Endodermal cell (in vitro differentiated cells): ENCODE results near the gene NOS1. TPM values are rescaled to one million over a fixed set of nuclear protein-coding genes. Genes with fewer than 3 reads are reported as not detected.
"Not testable (repeated sequence)": the region's sequence is repeated elsewhere in the genome, so short reads cannot be mapped to it uniquely, and the experiment has no call there.

Experiments
- DNase-seq: peaks from one replicate; pipeline ENCODE4 v3.0.0-alpha.2; 2017
- H3K27ac ChIP-seq: 2 replicates; pipeline ENCODE4 v1.5.1; 2013; ENCODE audit warnings: mild to moderate bottlenecking, low read depth, low read length, moderate library complexity
- H3K27me3 ChIP-seq: 2 replicates; pipeline ENCODE4 v1.6.1; 2013; ENCODE audit warnings: mild to moderate bottlenecking, low read length, moderate library complexity; ENCODE audit not compliant: insufficient read depth, control insufficient read depth, poor library complexity, severe bottlenecking
- H3K36me3 ChIP-seq: 2 replicates; pipeline ENCODE4 v1.7.0; 2013; ENCODE audit warnings: mild to moderate bottlenecking, low read length, moderate library complexity; ENCODE audit not compliant: control insufficient read depth, insufficient read depth
- H3K4me1 ChIP-seq: one replicate; pipeline ENCODE4 v1.7.0; 2013; ENCODE audit warnings: low read length; ENCODE audit not compliant: control insufficient read depth, insufficient read depth
- H3K4me3 ChIP-seq: 2 replicates; pipeline ENCODE4 v1.5.1; 2013; ENCODE audit warnings: mild to moderate bottlenecking, low read length, moderate library complexity
- H3K9ac ChIP-seq: 2 replicates; pipeline ENCODE4 v1.6.1; 2013; ENCODE audit warnings: mild to moderate bottlenecking, low read length, moderate library complexity; ENCODE audit not compliant: poor library complexity, severe bottlenecking; ENCODE audit errors: extremely low read depth
- H3K9me3 ChIP-seq: 2 replicates; pipeline ENCODE4 v1.6.1; 2013; ENCODE audit warnings: mild to moderate bottlenecking, low read length, moderate library complexity; ENCODE audit not compliant: control insufficient read depth
- H3K27ac Mint-ChIP-seq: 2 replicates; pipeline ENCODE4 v1.8.0; 2020; ENCODE audit warnings: mixed read lengths
- H3K27me3 Mint-ChIP-seq: 2 replicates; pipeline ENCODE4 v1.8.0; 2021; ENCODE audit warnings: mild to moderate bottlenecking, mixed read lengths; ENCODE audit not compliant: insufficient read depth
- H3K36me3 Mint-ChIP-seq: 2 replicates; pipeline ENCODE4 v1.8.0; 2020; ENCODE audit warnings: low read depth, mixed read lengths
- H3K4me1 Mint-ChIP-seq: 2 replicates; pipeline ENCODE4 v1.8.0; 2020; ENCODE audit warnings: mixed read lengths
- H3K4me3 Mint-ChIP-seq: 2 replicates; pipeline ENCODE4 v1.8.0; 2020; ENCODE audit warnings: mild to moderate bottlenecking, moderate library complexity, mixed read lengths
- H3K9me3 Mint-ChIP-seq: 2 replicates; pipeline ENCODE4 v1.8.0; 2020; ENCODE audit warnings: mild to moderate bottlenecking, mixed read lengths
- WGBS, 2 experiments: methylation state at CpG; one replicate each; pipeline versions ENCODE4 v1.1.5 to v1.1.7; 2013; ENCODE audit warnings: missing lambda C conversion rate in 2 of 2, mixed read lengths in 1 of 2; ENCODE audit not compliant: insufficient coverage in 1 of 2, insufficient read length in 1 of 2; 5-methylcytosine and 5-hydroxymethylcytosine counted together
- total RNA-seq, 2 donors: library from RNA; stranded (reverse); fragmentation: NEBNext Ultra II Directional in 1 of 2; extraction: Animal tissue kit (Norgen Biotek cat#: 25700) in 1 of 2; gene quantifications; 2 replicates in 1 of 2; 3 replicates in 1 of 2; pipeline ENCODE4 v1.2.1, GENCODE V29; 2021
- TF ChIP-seq, protein P1 (sequence below): fragments of 200-600 bp; sonication (generic); conservative IDR thresholded peaks from 2 replicates; pipeline ENCODE4 v1.5.0; 2021; ENCODE audit warnings: antibody characterized with exemption, mild to moderate bottlenecking

The NOS1 gene
- total RNA-seq, 2 donors from 2014 or later, result 0.33 to 0.88 TPM

- no peaks in the 10 kb centered on the region for H3K36me3 ChIP-seq
- H3K9me3 ChIP-seq, result no peaks in the 10 kb centered on the region
- peak; percentile 75 for DNase-seq
- peaks cover 6% of the 10 kb centered on the region for H3K27me3 Mint-ChIP-seq
- H3K9ac ChIP-seq, result no peak overlapping the region
- H3K4me1 ChIP-seq, result no peaks in the 10 kb centered on the region
- 67 to 88% methylated on average over 3 to 4 of the region's 4 CpGs for WGBS, 2 experiments
- no peaks in the 10 kb centered on the region for H3K27me3 ChIP-seq
- no peak overlapping the region for H3K4me3 Mint-ChIP-seq
- no peaks in the 10 kb centered on the region for H3K36me3 Mint-ChIP-seq
- no peaks in the 10 kb centered on the region for H3K4me1 Mint-ChIP-seq
- no peak overlapping the region for H3K27ac Mint-ChIP-seq
- no peak overlapping the region for H3K27ac ChIP-seq
- no peak overlapping the region for H3K4me3 ChIP-seq
- H3K9me3 Mint-ChIP-seq, result peaks cover 7% of the 10 kb centered on the region
- TF ChIP-seq, protein P1, sequence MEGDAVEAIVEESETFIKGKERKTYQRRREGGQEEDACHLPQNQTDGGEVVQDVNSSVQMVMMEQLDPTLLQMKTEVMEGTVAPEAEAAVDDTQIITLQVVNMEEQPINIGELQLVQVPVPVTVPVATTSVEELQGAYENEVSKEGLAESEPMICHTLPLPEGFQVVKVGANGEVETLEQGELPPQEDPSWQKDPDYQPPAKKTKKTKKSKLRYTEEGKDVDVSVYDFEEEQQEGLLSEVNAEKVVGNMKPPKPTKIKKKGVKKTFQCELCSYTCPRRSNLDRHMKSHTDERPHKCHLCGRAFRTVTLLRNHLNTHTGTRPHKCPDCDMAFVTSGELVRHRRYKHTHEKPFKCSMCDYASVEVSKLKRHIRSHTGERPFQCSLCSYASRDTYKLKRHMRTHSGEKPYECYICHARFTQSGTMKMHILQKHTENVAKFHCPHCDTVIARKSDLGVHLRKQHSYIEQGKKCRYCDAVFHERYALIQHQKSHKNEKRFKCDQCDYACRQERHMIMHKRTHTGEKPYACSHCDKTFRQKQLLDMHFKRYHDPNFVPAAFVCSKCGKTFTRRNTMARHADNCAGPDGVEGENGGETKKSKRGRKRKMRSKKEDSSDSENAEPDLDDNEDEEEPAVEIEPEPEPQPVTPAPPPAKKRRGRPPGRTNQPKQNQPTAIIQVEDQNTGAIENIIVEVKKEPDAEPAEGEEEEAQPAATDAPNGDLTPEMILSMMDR, result peak; percentile 66
Observed at GRCh38 chr12:117402363-117402762, 40.9 kb upstream of the NOS1 start.

DNA sequence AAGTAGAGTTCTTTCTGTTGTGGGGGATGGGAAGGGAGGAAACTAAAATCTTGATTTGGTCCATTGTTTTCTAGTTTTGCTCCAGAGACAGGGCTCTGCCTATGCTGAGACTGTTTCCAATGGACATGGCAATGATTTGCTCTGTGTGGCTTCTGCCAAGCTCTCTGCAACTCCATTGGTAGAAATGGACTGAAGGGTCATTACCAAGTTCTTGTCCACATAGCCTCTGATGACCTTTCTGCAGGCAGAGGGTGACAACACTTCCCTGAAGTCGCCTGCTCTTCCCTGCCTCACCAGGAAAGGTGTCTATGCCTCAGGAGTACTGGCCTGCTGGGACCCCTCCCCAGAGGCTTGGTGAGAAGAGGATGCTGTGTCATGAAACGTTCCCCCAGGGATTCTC, 39.5 kb upstream of the NOS1 start:
- Histone ChIP-seq H3K4me1 (no peaks in the 10 kb centered on the region), H3K9ac (no peak overlapping the region), H3K27ac (no peak overlapping the region), H3K27me3 (no peaks in the 10 kb centered on the region), H3K4me3 (no peak overlapping the region), H3K9me3 (no peaks in the 10 kb centered on the region), H3K36me3 (no peaks in the 10 kb centered on the region)
- DNase-seq, result no peak
- Mint-ChIP-seq H3K4me3 (no peak overlapping the region), H3K36me3 (no peaks in the 10 kb centered on the region), H3K27me3 (peaks cover 13% of the 10 kb centered on the region), H3K27ac (no peak overlapping the region), H3K9me3 (peaks cover 7% of the 10 kb centered on the region), H3K4me1 (no peaks in the 10 kb centered on the region)
- WGBS, 2 experiments, result 78 to 84% methylated on average over 2 of the region's 2 CpGs
- TF ChIP-seq, protein P1, result no peak

- not testable (repeated sequence) for H3K9me3 Mint-ChIP-seq, H3K4me3 ChIP-seq, H3K36me3 ChIP-seq, H3K9me3 ChIP-seq, H3K4me3 Mint-ChIP-seq, H3K36me3 Mint-ChIP-seq, H3K27ac Mint-ChIP-seq, H3K4me1 Mint-ChIP-seq, H3K27me3 Mint-ChIP-seq, H3K27me3 ChIP-seq, H3K27ac ChIP-seq, H3K4me1 ChIP-seq, DNase-seq, H3K9ac ChIP-seq
Observed at GRCh38 chr12:117398482-117398881, 37.1 kb upstream of the NOS1 start.

DNA sequence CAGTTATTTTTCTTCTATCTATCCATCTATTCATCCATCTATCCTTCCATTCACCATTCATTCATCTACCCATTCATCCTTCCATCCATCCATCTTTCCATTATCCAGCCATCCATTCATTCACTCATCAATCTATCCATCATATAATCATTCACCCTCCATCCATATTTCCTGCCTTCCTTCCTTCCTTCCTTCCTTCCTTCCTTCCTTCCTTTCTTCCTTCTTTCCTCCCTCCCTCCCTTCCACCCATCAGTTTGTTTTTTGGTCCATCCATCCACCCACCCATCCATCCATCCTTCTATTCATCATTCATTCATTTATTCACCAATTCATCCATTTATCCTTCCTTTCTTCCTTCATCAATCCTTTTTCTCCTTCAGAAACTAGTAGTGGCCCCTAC, 34.3 kb upstream of the NOS1 start:
- Mint-ChIP-seq H3K27me3 (peaks cover 14% of the 10 kb centered on the region), H3K9me3 (peaks cover 4% of the 10 kb centered on the region), H3K27ac (no peak overlapping the region), H3K4me3 (no peak overlapping the region), H3K4me1 (no peaks in the 10 kb centered on the region), H3K36me3 (no peaks in the 10 kb centered on the region)
- no peaks in the 10 kb centered on the region for H3K4me1 ChIP-seq
- no peak overlapping the region for H3K4me3 ChIP-seq
- no peak overlapping the region for H3K9ac ChIP-seq
- no peaks in the 10 kb centered on the region for H3K36me3 ChIP-seq
- no peaks in the 10 kb centered on the region for H3K27me3 ChIP-seq
- TF ChIP-seq, protein P1, result no peak
- H3K27ac ChIP-seq, result no peak overlapping the region
- no peak for DNase-seq
- no peaks in the 10 kb centered on the region for H3K9me3 ChIP-seq
